GM12878 (cell line): ENCODE measurements around the gene MYNN. TPM values are rescaled to one million over a fixed set of nuclear protein-coding genes. Genes with fewer than 3 reads are reported as not detected.

Experiments used
- ATAC-seq: fragments of 200-7000 bp; cut with Tn5 transposase; 3 replicates; pipeline ENCODE4 v1.9.1; 2020; ENCODE audit warnings: mild to moderate bottlenecking, moderate library complexity
- BruUV-seq: library from RNA; stranded (reverse); fragments of 400-500 nt; replicated peaks from 2 replicates; lab custom pipeline; 2021; lab: Mats Ljungman, UMichigan
- CTCF ChIA-PET: fragments of 300-600 bp; sonication (Branson Sonifier 250); formaldehyde crosslinking; extraction: SDS; loops from one replicate; lab custom pipeline; 2021; ENCODE audit warnings: inconsistent platforms; lab: Yijun Ruan, JAX
- POLR2A ChIA-PET: fragments of 350-600 bp; formaldehyde crosslinking; extraction: SDS; loops from one replicate; lab custom pipeline; 2021; ENCODE audit warnings: inconsistent platforms; lab: Charles Lee
- RAD21 ChIA-PET: fragments of 300-600 bp; sonication (Branson Sonifier 250); formaldehyde crosslinking; loops from one replicate; lab custom pipeline; 2023; ENCODE audit warnings: antibody characterized with exemption; ENCODE audit not compliant: unreplicated experiment; lab: Charles Lee
- SMC1A ChIA-PET: fragments of 300-600 bp; sonication (Branson Sonifier 250); formaldehyde crosslinking; loops from one replicate; lab custom pipeline; 2023; ENCODE audit not compliant: unreplicated experiment, uncharacterized antibody; lab: Charles Lee
- DNase-seq: peaks from one replicate; pipeline ENCODE4 v3.0.0-alpha.2; 2011; ENCODE audit warnings: low read depth, low spot score
- FAIRE-seq: peaks from 3 replicates; lab custom pipeline; 2011; peaks lifted over from hg19 to GRCh38; lab: Jason Lieb, UNC
- H2AFZ ChIP-seq: 2 replicates; pipeline ENCODE4 v1.6.0; 2011; ENCODE audit warnings: low read depth, low read length, control low read depth; ENCODE audit not compliant: control insufficient read depth
- H3K27ac ChIP-seq: 2 replicates; pipeline ENCODE4 v1.5.1; 2011; ENCODE audit warnings: control low read depth; ENCODE audit not compliant: control insufficient read depth, insufficient read depth
- H3K27me3 ChIP-seq, 2 experiments: replicated peaks in 1 of 2; 2 replicates each; pipeline versions ENCODE4 v1.6.0 to v1.6.1; 2011; ENCODE audit warnings: low read length in 1 of 2; ENCODE audit not compliant: control insufficient read depth in 2 of 2, insufficient read depth in 2 of 2
- H3K36me3 ChIP-seq, 2 experiments: 2 replicates each; pipeline ENCODE4 v1.5.1; 2011; ENCODE audit warnings: low read length in 1 of 2; ENCODE audit not compliant: control insufficient read depth in 2 of 2, insufficient read depth in 2 of 2
- H3K4me1 ChIP-seq: 2 replicates; pipeline ENCODE4 v1.6.1; 2011; ENCODE audit warnings: mild to moderate bottlenecking, low read length, moderate library complexity, mixed read lengths; ENCODE audit not compliant: control insufficient read depth, insufficient read depth
- H3K4me2 ChIP-seq: 2 replicates; pipeline ENCODE4 v1.6.0; 2011; ENCODE audit warnings: control low read depth; ENCODE audit not compliant: control insufficient read depth, insufficient read depth
- H3K4me3 ChIP-seq: fragments of 200-600 bp; sonication (generic); 2 replicates; pipeline ENCODE4 v1.5.1; 2016
- H3K79me2 ChIP-seq: 2 replicates; pipeline ENCODE4 v1.6.0; 2011; ENCODE audit warnings: low read length; ENCODE audit not compliant: control insufficient read depth, insufficient read depth
- H3K9ac ChIP-seq: 2 replicates; pipeline ENCODE4 v1.8.0; 2011; ENCODE audit warnings: low read length, control low read depth, mixed read lengths; ENCODE audit not compliant: control insufficient read depth, insufficient read depth
- H3K9me3 ChIP-seq: replicated peaks from 3 replicates; pipeline ENCODE4 v1.5.1; 2011; ENCODE audit warnings: mild to moderate bottlenecking, low read length; ENCODE audit not compliant: control insufficient read depth, insufficient read depth
- H4K20me1 ChIP-seq: 2 replicates; pipeline ENCODE4 v1.6.0; 2011; ENCODE audit not compliant: control insufficient read depth, insufficient read depth
- BCL11A ChIP-seq: IDR thresholded peaks from 2 replicates; pipeline ENCODE4 v1.6.1; 2011; ENCODE audit warnings: low read depth, low read length
- CREM ChIP-seq: IDR thresholded peaks from 2 replicates; pipeline ENCODE4 v1.6.1; 2014; ENCODE audit warnings: antibody characterized with exemption, low read depth
- EP300 ChIP-seq, 2 experiments: fragments of 150-350 bp in 1 of 2; IDR thresholded peaks; 2 replicates each; pipeline ENCODE4 v1.6.1; 2011 to 2012; ENCODE audit warnings: low read depth in 2 of 2, low read length in 2 of 2, borderline replicate concordance in 1 of 2, improper control_type of control experiment in 1 of 2, inconsistent platforms in 1 of 2; ENCODE audit not compliant: control insufficient read depth in 1 of 2
- ESRRA ChIP-seq: IDR thresholded peaks from 2 replicates; pipeline ENCODE4 v1.6.1; 2012; ENCODE audit warnings: mild to moderate bottlenecking, low read length, improper control_type of control experiment
- HCFC1 ChIP-seq: fragments of 150-350 bp; IDR thresholded peaks from 2 replicates; pipeline ENCODE4 v1.6.1; 2014; ENCODE audit warnings: low read length
- HDAC2 ChIP-seq: fragments of 200-600 bp; sonication (generic); IDR thresholded peaks from 2 replicates; pipeline ENCODE4 v1.6.1; 2017
- IRF5 ChIP-seq: fragments of 450-650 bp; IDR thresholded peaks from 2 replicates; pipeline ENCODE4 v1.6.1; 2017; ENCODE audit warnings: borderline replicate concordance
- NRF1 ChIP-seq: conservative IDR thresholded peaks from 2 replicates; pipeline ENCODE4 v1.6.1; 2011; ENCODE audit warnings: mild to moderate bottlenecking, low read depth, low read length, improper control_type of control experiment
- POLR2AphosphoS2 ChIP-seq: IDR thresholded peaks from 2 replicates; pipeline ENCODE4 v1.6.1; 2011; ENCODE audit warnings: low read depth, mild to moderate bottlenecking, low read length, improper control_type of control experiment, moderate library complexity
- POU2F2 ChIP-seq: IDR thresholded peaks from 3 replicates; pipeline ENCODE4 v1.6.1; 2011; ENCODE audit warnings: low read depth, mild to moderate bottlenecking, low read length, borderline replicate concordance
- RFX5 ChIP-seq: IDR thresholded peaks from 2 replicates; pipeline ENCODE4 v1.6.1; 2011; ENCODE audit warnings: low read depth, low read length, improper control_type of control experiment
- SUPT20H ChIP-seq: IDR thresholded peaks from 2 replicates; pipeline ENCODE4 v1.6.1; 2011; ENCODE audit warnings: low read depth, mild to moderate bottlenecking, low read length, moderate library complexity, borderline replicate concordance; ENCODE audit not compliant: control insufficient read depth
- TAF1 ChIP-seq: IDR thresholded peaks from 2 replicates; pipeline ENCODE4 v1.6.1; 2011; ENCODE audit warnings: mild to moderate bottlenecking, low read depth, low read length, borderline replicate concordance
- TCF3 ChIP-seq: IDR thresholded peaks from 2 replicates; pipeline ENCODE4 v1.6.1; 2012; ENCODE audit warnings: low read depth, mild to moderate bottlenecking, low read length, borderline replicate concordance; ENCODE audit not compliant: insufficient read depth
- WGBS: methylation state at CpG from one replicate; pipeline ENCODE4 v1.1.6; 2016; ENCODE audit warnings: low lambda C conversion rate; ENCODE audit not compliant: insufficient replicate concordance, insufficient coverage; ENCODE audit errors: missing lambda C conversion rate; 5-methylcytosine and 5-hydroxymethylcytosine counted together
- in situ Hi-C: fragments of 300-500 bp; cut with MboI; formaldehyde crosslinking; loops from 9 replicates; pipeline ENCODE4 v1.14.3; 2018; ENCODE audit warnings: mixed read lengths
- intact Hi-C: fragments of 100-400 bp; cut with micrococcal nuclease; formaldehyde crosslinking; loops from one replicate; pipeline ENCODE4 v1.14.2; 2022; ENCODE audit not compliant: unreplicated experiment
- polyA plus RNA-seq, 11 experiments: library from polyadenylated mRNA; depleted of rRNA in 4 of 11; unstranded in 6 of 11; stranded (reverse) in 5 of 11; fragments of >200 nt; fragmentation: Nextera tagmentation in 4 of 11; fragmentation: Illumina TruSeq in 1 of 11; extraction: Ambion mirVana in 4 of 11; extraction: Trizol in 1 of 11; gene quantifications; 1 replicate in 1 of 11; 2 replicates in 10 of 11; pipeline versions ENCODE4 v1.2.1 to v1.2.3, GENCODE V29; 2011 to 2016; ENCODE audit warnings: inconsistent platforms in 2 of 11, missing spikeins in 2 of 11, low read depth in 1 of 11
- total RNA-seq, 4 experiments: library from RNA; depleted of rRNA in 3 of 4; stranded (reverse); fragments of >200 nt in 3 of 4; fragmentation: Illumina TruSeq in 1 of 4; extraction: Trizol in 1 of 4; gene quantifications; 2 replicates each; pipeline versions ENCODE4 v1.2.1 to v1.2.3, GENCODE V29; 2013 to 2021

Gene MYNN
- total and polyA plus RNA-seq, 10 of the 15 experiments (the other 5 are each of a cell fraction or from before 2014, with no cell fraction given): 8.8 to 20.5 (median 15.8) TPM

- no peaks in the 10 kb centered on the region for H3K36me3 ChIP-seq
- no peak overlapping the region for H3K9ac ChIP-seq
- no peaks in the 10 kb centered on the region for H4K20me1 ChIP-seq
- ChIA-PET CTCF (interaction anchor here (0.8 kb wide), 1 partner anchor 134 kb away, joined by 5 read pairs; no protein-coding TSS in a partner anchor), RAD21 (no interaction called here), POLR2A (interaction anchor here (0.6 kb wide), 1 partner anchor 81 kb away, joined by 3 read pairs; no protein-coding TSS in a partner anchor), SMC1A (interaction anchor here (0.5 to 0.6 kb wide), 2 partner anchors 358 to 453 kb away, joined by 3 read pairs; no protein-coding TSS in a partner anchor)
- H3K9me3 ChIP-seq: no peaks in the 10 kb centered on the region
- H3K4me3 ChIP-seq: no peak overlapping the region
- no peaks in the 10 kb centered on the region for H3K4me1 ChIP-seq
- H3K27ac ChIP-seq: no peak overlapping the region
- ATAC-seq (no peak), FAIRE-seq (no peak), DNase-seq (no peak)
- in situ Hi-C loops (no loop called here), intact Hi-C loops (no loop called here)
- no peak overlapping the region for H2AFZ ChIP-seq
- H3K4me2 ChIP-seq: no peak overlapping the region
- TF ChIP-seq POU2F2 (no peak), ESRRA (no peak), HCFC1 (no peak)
- no peaks in the 10 kb centered on the region; a peak in 2 of 4 replicates for H3K27me3 ChIP-seq
- 65% methylated on average over 3 of the region's 3 CpGs for WGBS
- no peaks in the 10 kb centered on the region for H3K79me2 ChIP-seq
- BruUV-seq: no TSS peak
Measured at GRCh38 chr3:169825316-169825715, 52.1 kb downstream of the MYNN start.

DNA sequence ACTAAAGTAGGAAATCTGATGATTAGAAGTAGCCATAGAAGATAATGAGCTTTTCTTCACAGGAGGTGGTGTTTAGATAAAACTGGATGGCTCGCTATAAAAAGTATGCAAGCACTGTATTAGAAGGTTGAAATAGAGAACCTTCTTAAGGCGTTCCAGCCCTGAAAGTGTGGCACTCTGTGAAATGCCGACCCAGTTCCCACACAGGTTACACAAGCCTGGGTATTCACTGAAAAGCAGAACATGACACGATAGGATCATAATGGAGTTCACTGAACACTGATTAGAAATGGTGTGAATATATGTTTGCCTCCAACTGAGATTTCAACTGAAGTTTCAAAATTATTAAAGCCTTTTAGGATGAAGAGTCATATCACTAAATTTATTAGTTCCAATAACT is 54.5 kb downstream of the MYNN start:
- intact Hi-C loops (no loop called here), in situ Hi-C loops (no loop called here)
- Histone ChIP-seq H3K4me2 (no peak overlapping the region), H3K79me2 (no peaks in the 10 kb centered on the region), H3K9me3 (no peaks in the 10 kb centered on the region), H3K27me3 (no peaks in the 10 kb centered on the region; a peak in 1 of 4 replicates), H3K4me1 (no peaks in the 10 kb centered on the region), H3K9ac (no peak overlapping the region), H4K20me1 (no peaks in the 10 kb centered on the region), H3K27ac (no peak overlapping the region), H3K36me3 (no peaks in the 10 kb centered on the region), H2AFZ (no peak overlapping the region), H3K4me3 (no peak overlapping the region)
- SMC1A ChIA-PET: interaction anchor here (0.5 to 1.1 kb wide), 2 partner anchors 15 to 35 kb away, joined by 3 read pairs; no protein-coding TSS in a partner anchor
- RAD21 ChIA-PET: no interaction called here
- WGBS: 78% methylated on average over 4 of the region's 4 CpGs
- POLR2A ChIA-PET: interaction anchor here (0.6 kb wide), 1 partner anchor 222 kb away, joined by 4 read pairs; no protein-coding TSS in a partner anchor
- ATAC-seq: no peak
- DNase-seq: no peak
- CTCF ChIA-PET: no interaction called here
- no peak for FAIRE-seq
- BruUV-seq: no TSS peak
- TF ChIP-seq POLR2AphosphoS2 (no peak), TCF3 (no peak), RFX5 (no peak), TAF1 (no peak), POU2F2 (no peak), BCL11A (no peak), CREM (no peak), EP300 (IDR thresholded peaks at IDR 0.05; ENCODE audit: borderline replicate concordance in 1 of 2, control insufficient read depth in 1 of 2, low read depth in 2 of 2, low read length in 2 of 2) (no peak), IRF5 (no peak), NRF1 (no peak), HDAC2 (no peak), SUPT20H (no peak)
